Natural killer cell (primary cell): ENCODE data around the gene FGD2. TPM values are rescaled to one million over a fixed set of nuclear protein-coding genes. Genes with fewer than 3 reads are reported as not detected.

Experiments
- ATAC-seq, 3 donors: fragments of 150-1000 bp in 2 of 3; fragments of 200-7000 bp in 1 of 3; cut with Tn5 transposase; 1 replicate in 1 of 3; 2 replicates in 2 of 3; pipeline ENCODE4 v1.10.0; 2021; ENCODE audit warnings: mild to moderate bottlenecking in 2 of 3, moderate library complexity in 2 of 3
- DNase-seq, 2 donors: peaks; one replicate each; pipeline versions ENCODE4 v3.0.0 to v3.0.0-alpha.2; 2013 to 2021; ENCODE audit warnings: mixed read lengths in 1 of 2
- H3K27ac ChIP-seq: one replicate; pipeline ENCODE4 v1.5.1; 2013; ENCODE audit warnings: mild to moderate bottlenecking, low read length
- H3K27me3 ChIP-seq: one replicate; pipeline ENCODE4 v1.6.1; 2013; ENCODE audit warnings: low read length; ENCODE audit not compliant: control insufficient read depth, insufficient read depth
- H3K36me3 ChIP-seq: one replicate; pipeline ENCODE4 v1.6.1; 2013; ENCODE audit warnings: low read length; ENCODE audit not compliant: control insufficient read depth, insufficient read depth
- H3K4me1 ChIP-seq: one replicate; pipeline ENCODE4 v1.6.1; 2013; ENCODE audit warnings: low read length; ENCODE audit not compliant: control insufficient read depth, insufficient read depth
- H3K4me3 ChIP-seq: one replicate; pipeline ENCODE4 v1.5.1; 2013; ENCODE audit warnings: low read length
- H3K9me3 ChIP-seq: one replicate; pipeline ENCODE4 v1.6.1; 2013; ENCODE audit warnings: low read length; ENCODE audit not compliant: control insufficient read depth, insufficient read depth
- H3K27ac Mint-ChIP-seq, 2 donors: one replicate each; pipeline ENCODE4 v1.8.0; 2022; ENCODE audit warnings: mild to moderate bottlenecking in 2 of 2, mixed read lengths in 2 of 2, moderate library complexity in 1 of 2
- H3K27me3 Mint-ChIP-seq, 2 donors: one replicate each; pipeline ENCODE4 v1.8.0; 2022; ENCODE audit warnings: low read depth in 2 of 2, mixed read lengths in 2 of 2
- H3K36me3 Mint-ChIP-seq: one replicate; pipeline ENCODE4 v1.8.0; 2022; ENCODE audit warnings: mixed read lengths
- H3K4me1 Mint-ChIP-seq, 2 donors: one replicate each; pipeline ENCODE4 v1.8.0; 2022; ENCODE audit warnings: mixed read lengths in 2 of 2
- H3K4me3 Mint-ChIP-seq: one replicate; pipeline ENCODE4 v1.8.0; 2022; ENCODE audit warnings: mild to moderate bottlenecking, moderate library complexity, mixed read lengths
- H3K9me3 Mint-ChIP-seq, 2 donors: one replicate each; pipeline ENCODE4 v1.8.0; 2022; ENCODE audit warnings: mixed read lengths in 2 of 2
- CTCF ChIP-seq: fragments of 200-600 bp; IDR thresholded peaks from one replicate; pipeline ENCODE4 v1.8.0; 2022; ENCODE audit warnings: antibody characterized with exemption
- WGBS: methylation state at CpG from one replicate; pipeline ENCODE4 v1.1.7; 2013; ENCODE audit warnings: missing lambda C conversion rate; ENCODE audit not compliant: insufficient coverage; 5-methylcytosine and 5-hydroxymethylcytosine counted together
- intact Hi-C: fragments of 100-400 bp; cut with micrococcal nuclease; formaldehyde crosslinking; loops from one replicate; pipeline ENCODE4 v1.14.2; 2022
- total RNA-seq, 4 donors: library from RNA; stranded (reverse); fragments of 120-200 nt in 1 of 4; gene quantifications; one replicate each; pipeline versions ENCODE4 v1.2.3 to v1.2.4, GENCODE V29; 2013 to 2022

Gene FGD2
- total RNA-seq, 3 donors from 2014 or later (not counting 1 experiment from before 2014, with no cell fraction given): 6.3 to 22.3 (median 14.1) TPM

DNA sequence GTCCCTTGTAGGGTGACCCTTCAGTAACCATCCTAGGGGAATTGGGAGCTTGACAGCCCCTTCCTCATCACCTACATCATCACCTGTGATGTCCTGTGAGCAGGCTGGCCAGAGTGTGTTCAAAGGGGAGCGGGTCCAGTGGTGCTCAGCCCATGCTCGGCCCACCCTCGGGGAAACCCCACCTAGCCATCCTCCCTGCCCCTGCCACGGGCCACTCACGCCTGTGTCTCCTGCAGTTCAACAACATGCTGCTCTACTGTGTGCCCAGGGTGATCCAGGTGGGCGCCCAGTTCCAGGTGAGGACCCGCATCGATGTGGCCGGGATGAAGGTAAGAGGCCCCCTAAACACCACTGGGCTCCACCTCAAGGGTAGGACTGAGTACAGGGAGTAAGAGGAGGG, 10.1 kb downstream of the FGD2 start:
- no peak for ATAC-seq

GRCh38 chr6:37016995-37017394, 11.5 kb downstream of the FGD2 start:
- no peaks in the 10 kb centered on the region for H3K36me3 Mint-ChIP-seq
- Histone ChIP-seq H3K36me3 (peaks cover 5% of the 10 kb centered on the region), H3K4me3 (no peak overlapping the region), H3K27ac (no peak overlapping the region), H3K27me3 (no peaks in the 10 kb centered on the region), H3K9me3 (no peaks in the 10 kb centered on the region), H3K4me1 (peaks cover 24% of the 10 kb centered on the region)
- 84% methylated on average over 3 of the region's 3 CpGs for WGBS
- intact Hi-C loops: no loop called here
- no peak overlapping the region for H3K27ac Mint-ChIP-seq
- peaks cover 19 to 31% of the 10 kb centered on the region in 2 donors for H3K4me1 Mint-ChIP-seq
- no peak for TF ChIP-seq CTCF
- H3K4me3 Mint-ChIP-seq: no peak overlapping the region
- no peaks in the 10 kb centered on the region for H3K27me3 Mint-ChIP-seq
- DNase-seq: no peak
- no peaks in the 10 kb centered on the region for H3K9me3 Mint-ChIP-seq
- no peak for ATAC-seq

More for the DNA sequence above, 10.1 kb downstream of the FGD2 start:
- WGBS: 94% methylated on average over 8 of the region's 9 CpGs
- no peaks in the 10 kb centered on the region for H3K36me3 Mint-ChIP-seq
- no peak for TF ChIP-seq CTCF
- no peak overlapping the region for H3K27ac ChIP-seq
- peaks cover 7% of the 10 kb centered on the region for H3K36me3 ChIP-seq
- no peaks in the 10 kb centered on the region for H3K9me3 ChIP-seq
- H3K27me3 ChIP-seq: no peaks in the 10 kb centered on the region
- H3K4me3 Mint-ChIP-seq: no peak overlapping the region
- intact Hi-C loops: no loop called here
- no peak overlapping the region for H3K27ac Mint-ChIP-seq
- H3K4me1 ChIP-seq: peaks cover 17% of the 10 kb centered on the region
- no peaks in the 10 kb centered on the region for H3K27me3 Mint-ChIP-seq
- no peak overlapping the region for H3K4me3 ChIP-seq
- no peaks in the 10 kb centered on the region for H3K9me3 Mint-ChIP-seq
- DNase-seq: no peak
- peaks cover 12 to 17% of the 10 kb centered on the region in 2 donors for H3K4me1 Mint-ChIP-seq

DNA sequence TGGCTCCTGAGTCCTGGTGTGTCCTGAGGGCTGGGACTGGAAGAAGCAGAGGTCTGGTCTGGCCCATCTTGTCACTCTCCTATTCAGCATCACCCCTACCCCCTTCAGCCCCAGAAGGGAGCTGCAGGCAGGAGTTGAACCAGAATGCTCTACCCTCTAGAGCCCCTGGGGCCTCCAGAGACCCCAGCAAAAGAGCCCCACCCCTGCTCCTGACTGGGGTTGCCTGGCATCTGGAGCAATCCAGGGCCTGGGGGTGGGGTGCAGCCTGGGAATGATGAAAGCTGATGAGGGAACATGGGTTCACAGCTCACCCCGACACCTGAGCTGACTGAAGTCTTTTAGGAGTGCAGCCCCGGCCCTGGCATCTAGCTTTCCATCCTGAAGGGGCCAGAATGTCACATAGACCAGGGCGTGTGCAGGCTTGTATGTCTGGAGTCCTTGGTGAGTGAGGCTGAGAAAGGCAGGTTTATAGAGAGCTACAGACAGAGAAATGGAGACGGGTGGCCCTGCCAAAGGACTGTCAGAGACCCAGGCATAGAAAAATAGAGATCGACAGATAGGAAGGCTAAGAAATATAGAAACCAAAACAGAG, 12.2 kb downstream of the FGD2 start:
- no peaks in the 10 kb centered on the region for H3K9me3 ChIP-seq
- no peaks in the 10 kb centered on the region for H3K27me3 Mint-ChIP-seq
- peak overlapping the region in 1 of 2 donors; percentile 64 for H3K27ac Mint-ChIP-seq
- H3K36me3 Mint-ChIP-seq: no peaks in the 10 kb centered on the region
- intact Hi-C loops: loop anchor here (1.0 to 2.0 kb wide), 7 partner anchors 31 to 297 kb away; partner anchors contain the start of genes C6orf89 and MTCH1
- H3K4me3 Mint-ChIP-seq: no peak overlapping the region
- peaks cover 7% of the 10 kb centered on the region for H3K36me3 ChIP-seq
- peaks cover 26 to 38% of the 10 kb centered on the region in 2 donors for H3K4me1 Mint-ChIP-seq
- DNase-seq (no peak), ATAC-seq (no peak)
- H3K4me1 ChIP-seq: peaks cover 31% of the 10 kb centered on the region
- 73% methylated on average over 5 of the region's 5 CpGs for WGBS
- H3K27me3 ChIP-seq: no peaks in the 10 kb centered on the region
- no peak overlapping the region for H3K27ac ChIP-seq
- no peak overlapping the region for H3K4me3 ChIP-seq
- TF ChIP-seq CTCF: no peak
- no peaks in the 10 kb centered on the region for H3K9me3 Mint-ChIP-seq
